ENCODE measurements around the gene MAGEA2B. TPM values are rescaled to one million over a fixed set of nuclear protein-coding genes. Genes with fewer than 3 reads are reported as not detected.
"Not testable (repeated sequence)": the region's sequence is repeated elsewhere in the genome, so short reads cannot be mapped to it uniquely, and the experiment has no call there.

MAGEA2B gene
- not detected for polyA plus RNA-seq
- long read RNA-seq, donor 1, result 0 reads
- long read RNA-seq, donor 2, result 0 reads
- long read RNA-seq, donor 3, result 0 reads
- long read RNA-seq, donor 4, result 0 reads
- long read RNA-seq, donor 5, result 0 reads
- long read RNA-seq, donor 6, result 0 reads
- long read RNA-seq, donor 7, result 0 reads
- long read RNA-seq, donor 8, result 0 reads
- long read RNA-seq, donor 9, result 0 reads
- long read RNA-seq, donor 10, result 0 reads

GRCh38 chrX:152713815-152714787 is at the start of gene MAGEA2B:
Gene MAGEA2B, plus strand, starts transcription at chrX:152714628. Its CDS starts 2,479 bp downstream, at chrX:152717107.
- not testable (repeated sequence) for H3K27me3 ChIP-seq (ENCODE audit: control insufficient read depth in 3 of 3, insufficient read depth in 3 of 3, low read length in 3 of 3); DNase-seq; H3K4me1 ChIP-seq (ENCODE audit: control insufficient read depth in 3 of 3, insufficient read depth in 2 of 3, low read depth in 1 of 3, low read length in 2 of 3); H3K36me3 ChIP-seq (ENCODE audit: control insufficient read depth in 3 of 3, insufficient read depth in 2 of 3, low read depth in 1 of 3, low read length in 3 of 3); H3K27ac ChIP-seq (ENCODE audit: low read depth in 1 of 3, low read length in 2 of 3); H3K9me3 ChIP-seq (ENCODE audit: control insufficient read depth in 2 of 2, insufficient read depth in 1 of 2, low read depth in 1 of 2, low read length in 1 of 2); H3K4me3 ChIP-seq (ENCODE audit: low read depth in 1 of 3, low read length in 3 of 3); FAIRE-seq
- WGBS, 3 donors, result no CpG with 5 or more reads among the region's 35 CpGs

- DNase-seq (no peak), FAIRE-seq (no peak)
- no peaks in the 10 kb centered on the region for H3K9me3 ChIP-seq (ENCODE audit: control insufficient read depth in 2 of 2, insufficient read depth in 1 of 2, low read depth in 1 of 2, low read length in 1 of 2)
- no peak overlapping the region for H3K27ac ChIP-seq (ENCODE audit: low read depth in 1 of 3, low read length in 2 of 3)
- no peak overlapping the region for H3K4me3 ChIP-seq (ENCODE audit: low read depth in 1 of 3, low read length in 3 of 3)
- WGBS, 3 donors, result 79 to 92% (median 84%) methylated on average over 2 of the region's 2 CpGs
- H3K36me3 ChIP-seq (ENCODE audit: control insufficient read depth in 3 of 3, insufficient read depth in 2 of 3, low read depth in 1 of 3, low read length in 3 of 3), result no peaks in the 10 kb centered on the region
- H3K4me1 ChIP-seq (ENCODE audit: control insufficient read depth in 3 of 3, insufficient read depth in 2 of 3, low read depth in 1 of 3, low read length in 2 of 3), result no peaks in the 10 kb centered on the region
- no peaks in the 10 kb centered on the region for H3K27me3 ChIP-seq (ENCODE audit: control insufficient read depth in 3 of 3, insufficient read depth in 3 of 3, low read length in 3 of 3)
Observed at GRCh38 chrX:152674135-152674534, 40.3 kb upstream of the MAGEA2B start.

GRCh38 chrX:152674652-152675051 is 39.8 kb upstream of the MAGEA2B start:
- not testable (repeated sequence) for H3K36me3 ChIP-seq (ENCODE audit: control insufficient read depth in 3 of 3, insufficient read depth in 2 of 3, low read depth in 1 of 3, low read length in 3 of 3); DNase-seq; H3K4me1 ChIP-seq (ENCODE audit: control insufficient read depth in 3 of 3, insufficient read depth in 2 of 3, low read depth in 1 of 3, low read length in 2 of 3); H3K9me3 ChIP-seq (ENCODE audit: control insufficient read depth in 2 of 2, insufficient read depth in 1 of 2, low read depth in 1 of 2, low read length in 1 of 2); H3K4me3 ChIP-seq (ENCODE audit: low read depth in 1 of 3, low read length in 3 of 3); FAIRE-seq; H3K27ac ChIP-seq (ENCODE audit: low read depth in 1 of 3, low read length in 2 of 3); H3K27me3 ChIP-seq (ENCODE audit: control insufficient read depth in 3 of 3, insufficient read depth in 3 of 3, low read length in 3 of 3)
- 87 to 94% (median 91%) methylated on average over 3 of the region's 3 CpGs for WGBS, 3 donors

- not testable (repeated sequence) for DNase-seq; H3K4me3 ChIP-seq (ENCODE audit: low read depth in 1 of 3, low read length in 3 of 3); H3K4me1 ChIP-seq (ENCODE audit: control insufficient read depth in 3 of 3, insufficient read depth in 2 of 3, low read depth in 1 of 3, low read length in 2 of 3); FAIRE-seq; H3K9me3 ChIP-seq (ENCODE audit: control insufficient read depth in 2 of 2, insufficient read depth in 1 of 2, low read depth in 1 of 2, low read length in 1 of 2); H3K27me3 ChIP-seq (ENCODE audit: control insufficient read depth in 3 of 3, insufficient read depth in 3 of 3, low read length in 3 of 3); H3K36me3 ChIP-seq (ENCODE audit: control insufficient read depth in 3 of 3, insufficient read depth in 2 of 3, low read depth in 1 of 3, low read length in 3 of 3); H3K27ac ChIP-seq (ENCODE audit: low read depth in 1 of 3, low read length in 2 of 3)
- WGBS, 3 donors, result no CpG with 5 or more reads among the region's 3 CpGs
Observed at GRCh38 chrX:152681012-152681411, 33.4 kb upstream of the MAGEA2B start.

- FAIRE-seq; H3K9me3 ChIP-seq (ENCODE audit: control insufficient read depth in 2 of 2, insufficient read depth in 1 of 2, low read depth in 1 of 2, low read length in 1 of 2); H3K36me3 ChIP-seq (ENCODE audit: control insufficient read depth in 3 of 3, insufficient read depth in 2 of 3, low read depth in 1 of 3, low read length in 3 of 3); H3K27ac ChIP-seq (ENCODE audit: low read depth in 1 of 3, low read length in 2 of 3); DNase-seq; H3K4me3 ChIP-seq (ENCODE audit: low read depth in 1 of 3, low read length in 3 of 3); H3K27me3 ChIP-seq (ENCODE audit: control insufficient read depth in 3 of 3, insufficient read depth in 3 of 3, low read length in 3 of 3); H3K4me1 ChIP-seq (ENCODE audit: control insufficient read depth in 3 of 3, insufficient read depth in 2 of 3, low read depth in 1 of 3, low read length in 2 of 3): not testable (repeated sequence)
- 78 to 90% (median 89%) methylated on average over 2 to 7 of the region's 34 CpGs for WGBS, 3 donors
Observed at GRCh38 chrX:152697952-152698931, 16.2 kb upstream of the MAGEA2B start, which contains the start of gene MAGEA3. Gene MAGEA3, plus strand, starts transcription at chrX:152698794. Its CDS starts 2,039 bp downstream, at chrX:152700833.

- WGBS, 3 donors, result 73 to 97% (median 95%) methylated on average over 4 of the region's 5 CpGs
- not testable (repeated sequence) for H3K27ac ChIP-seq (ENCODE audit: low read depth in 1 of 3, low read length in 2 of 3); FAIRE-seq; DNase-seq; H3K27me3 ChIP-seq (ENCODE audit: control insufficient read depth in 3 of 3, insufficient read depth in 3 of 3, low read length in 3 of 3); H3K36me3 ChIP-seq (ENCODE audit: control insufficient read depth in 3 of 3, insufficient read depth in 2 of 3, low read depth in 1 of 3, low read length in 3 of 3); H3K9me3 ChIP-seq (ENCODE audit: control insufficient read depth in 2 of 2, insufficient read depth in 1 of 2, low read depth in 1 of 2, low read length in 1 of 2); H3K4me3 ChIP-seq (ENCODE audit: low read depth in 1 of 3, low read length in 3 of 3); H3K4me1 ChIP-seq (ENCODE audit: control insufficient read depth in 3 of 3, insufficient read depth in 2 of 3, low read depth in 1 of 3, low read length in 2 of 3)
Observed at GRCh38 chrX:152700390-152700789, 14.0 kb upstream of the MAGEA2B start.

- H3K27ac ChIP-seq (ENCODE audit: low read depth in 1 of 3, low read length in 2 of 3); DNase-seq; H3K4me1 ChIP-seq (ENCODE audit: control insufficient read depth in 3 of 3, insufficient read depth in 2 of 3, low read depth in 1 of 3, low read length in 2 of 3); H3K4me3 ChIP-seq (ENCODE audit: low read depth in 1 of 3, low read length in 3 of 3); H3K27me3 ChIP-seq (ENCODE audit: control insufficient read depth in 3 of 3, insufficient read depth in 3 of 3, low read length in 3 of 3); H3K36me3 ChIP-seq (ENCODE audit: control insufficient read depth in 3 of 3, insufficient read depth in 2 of 3, low read depth in 1 of 3, low read length in 3 of 3); FAIRE-seq; H3K9me3 ChIP-seq (ENCODE audit: control insufficient read depth in 2 of 2, insufficient read depth in 1 of 2, low read depth in 1 of 2, low read length in 1 of 2): not testable (repeated sequence)
- 81 to 89% (median 84%) methylated on average over 2 to 4 of the region's 7 CpGs for WGBS, 3 donors
Observed at GRCh38 chrX:152706500-152706899, 7.9 kb upstream of the MAGEA2B start.

GRCh38 chrX:152709173-152709572 is 5.3 kb upstream of the MAGEA2B start, which contains the start of gene CSAG2:
Gene CSAG2, minus strand, starts transcription at chrX:152709273. Its CDS starts 161 bp downstream, at chrX:152709112.
- not testable (repeated sequence) for FAIRE-seq; H3K9me3 ChIP-seq (ENCODE audit: control insufficient read depth in 2 of 2, insufficient read depth in 1 of 2, low read depth in 1 of 2, low read length in 1 of 2); H3K27ac ChIP-seq (ENCODE audit: low read depth in 1 of 3, low read length in 2 of 3); H3K4me1 ChIP-seq (ENCODE audit: control insufficient read depth in 3 of 3, insufficient read depth in 2 of 3, low read depth in 1 of 3, low read length in 2 of 3); H3K4me3 ChIP-seq (ENCODE audit: low read depth in 1 of 3, low read length in 3 of 3); H3K27me3 ChIP-seq (ENCODE audit: control insufficient read depth in 3 of 3, insufficient read depth in 3 of 3, low read length in 3 of 3); DNase-seq; H3K36me3 ChIP-seq (ENCODE audit: control insufficient read depth in 3 of 3, insufficient read depth in 2 of 3, low read depth in 1 of 3, low read length in 3 of 3)
- WGBS, 3 donors, result no CpG with 5 or more reads among the region's 2 CpGs

All from small intestine (tissue), 16 donors.